Measurements from ENCODE around the gene ZNF407. TPM values are rescaled to one million over a fixed set of nuclear protein-coding genes. Genes with fewer than 3 reads are reported as not detected.

ZNF407 gene
- total RNA-seq, 1 donor from 2014 or later = 10.7 TPM

GRCh38 chr18:74918276-74918790 is 320.7 kb downstream of the ZNF407 start:
- intact Hi-C loops (cut with DNase I) = no loop called here
- ATAC-seq (no peak), DNase-seq (ENCODE audit: missing footprints) (no peak)

- no peak for DNase-seq (ENCODE audit: missing footprints)
- intact Hi-C loops (cut with DNase I) = no loop called here
- no peak for ATAC-seq
Measured at GRCh38 chr18:74921057-74921820, 323.6 kb downstream of the ZNF407 start.

- no peak for DNase-seq (ENCODE audit: missing footprints)
- ATAC-seq = no peak
- intact Hi-C loops (cut with DNase I) = no loop called here
Measured at GRCh38 chr18:74926051-74926450, 328.4 kb downstream of the ZNF407 start.

DNA sequence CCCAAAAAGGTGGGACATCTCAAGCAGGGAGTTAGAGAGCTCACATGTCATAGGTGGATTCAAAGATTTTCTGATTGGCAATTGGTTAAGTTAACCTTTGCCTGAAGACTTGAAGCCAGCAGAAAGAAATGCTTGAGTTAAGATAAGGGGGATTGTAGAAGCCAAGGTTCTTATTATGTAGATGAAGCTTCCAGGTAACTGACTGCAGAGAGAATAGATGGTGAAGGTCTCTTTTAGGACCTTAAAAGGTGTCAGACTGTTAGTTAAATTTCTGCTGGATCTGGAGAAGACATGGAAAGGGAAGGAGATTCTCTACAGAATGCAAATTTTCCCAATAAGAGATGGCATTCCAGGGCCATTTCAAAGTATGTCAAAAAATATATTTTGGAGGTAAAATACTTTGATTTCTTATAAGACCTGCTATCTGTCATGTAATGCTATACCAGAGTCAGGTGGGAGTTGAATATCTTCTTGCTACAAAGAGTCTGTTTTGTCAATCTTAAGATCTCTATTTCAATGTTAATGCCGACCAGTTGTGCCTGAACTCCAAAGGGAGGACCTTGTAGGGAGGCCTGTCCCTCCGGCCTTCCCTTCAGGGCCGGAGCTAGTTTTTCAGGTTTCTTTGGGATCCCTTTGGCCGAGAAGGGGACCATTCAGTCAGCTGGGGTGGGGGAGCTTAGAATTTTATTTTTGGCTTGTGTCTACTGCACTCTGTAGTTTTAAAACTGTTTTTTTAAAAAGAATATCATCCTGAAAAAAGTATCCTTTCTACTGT is 330.7 kb downstream of the ZNF407 start:
- DNase-seq (ENCODE audit: missing footprints) (no peak), ATAC-seq (no peak)
- intact Hi-C loops (cut with DNase I) = no loop called here

DNA sequence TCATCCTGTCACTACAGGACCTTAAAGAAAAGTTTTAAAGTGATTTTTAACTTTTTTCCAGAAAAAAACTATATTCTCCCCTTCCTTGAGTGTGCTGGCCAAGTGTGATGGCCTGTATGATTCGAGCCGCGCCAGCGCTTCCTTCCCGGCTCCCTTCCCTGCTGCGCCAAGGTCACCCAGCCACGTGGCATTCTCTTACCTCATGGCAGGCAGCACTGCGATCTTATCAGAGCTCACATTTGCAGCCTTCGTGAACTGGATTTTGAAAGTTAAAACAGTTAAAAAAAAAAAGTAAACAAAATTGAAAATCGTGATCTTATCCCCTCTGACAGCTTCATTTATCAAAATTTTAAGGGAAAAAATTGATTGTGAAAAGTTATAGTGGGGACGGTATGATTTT is 331.4 kb downstream of the ZNF407 start:
- intact Hi-C loops (cut with DNase I) = no loop called here
- no peak for ATAC-seq
- no peak for DNase-seq (ENCODE audit: missing footprints)

- ATAC-seq (no peak), DNase-seq (ENCODE audit: missing footprints) (no peak)
- intact Hi-C loops (cut with DNase I) = no loop called here
Measured at GRCh38 chr18:74930616-74931015, 332.9 kb downstream of the ZNF407 start.

GRCh38 chr18:74933930-74934329 is 336.3 kb downstream of the ZNF407 start:
- DNase-seq (ENCODE audit: missing footprints) (no peak), ATAC-seq (no peak)
- intact Hi-C loops (cut with DNase I) = no loop called here

GRCh38 chr18:74935434-74935833 is 337.8 kb downstream of the ZNF407 start:
- DNase-seq (ENCODE audit: missing footprints) = no peak
- intact Hi-C loops (cut with DNase I) = no loop called here
- no peak for ATAC-seq

GRCh38 chr18:74936343-74936742 is 338.7 kb downstream of the ZNF407 start:
- intact Hi-C loops (cut with DNase I) = no loop called here
- DNase-seq (ENCODE audit: missing footprints) = no peak
- no peak for ATAC-seq

- ATAC-seq = no peak
- DNase-seq (ENCODE audit: missing footprints) = no peak
- intact Hi-C loops (cut with DNase I) = no loop called here
Measured at GRCh38 chr18:74937291-74937690, 339.6 kb downstream of the ZNF407 start.

GRCh38 chr18:74940856-74941255 is 343.2 kb downstream of the ZNF407 start:
- intact Hi-C loops (cut with DNase I) = no loop called here
- ATAC-seq (no peak), DNase-seq (ENCODE audit: missing footprints) (no peak)

GRCh38 chr18:74942319-74942910 is 344.7 kb downstream of the ZNF407 start:
- no peak for ATAC-seq
- DNase-seq (ENCODE audit: missing footprints) = no peak
- intact Hi-C loops (cut with DNase I) = no loop called here

DNA sequence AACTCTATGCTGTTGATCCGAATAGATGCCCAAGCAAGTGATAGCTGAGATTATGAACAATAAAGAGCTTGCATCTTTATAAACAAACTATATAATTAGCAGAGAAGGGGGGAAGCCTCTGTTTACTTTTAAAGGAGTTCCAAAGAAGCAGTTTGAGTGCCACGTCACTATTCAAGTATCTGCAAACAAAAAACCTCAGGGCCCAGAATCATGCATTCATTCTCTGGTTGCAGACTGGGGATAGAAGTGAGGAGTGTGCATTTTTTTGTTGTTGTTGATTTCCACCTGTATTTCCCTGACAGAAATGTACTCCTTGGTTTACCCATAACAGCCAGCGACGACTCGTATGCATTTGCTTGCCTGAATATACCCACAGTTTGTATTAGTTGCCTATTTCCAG is 347.0 kb downstream of the ZNF407 start:
- DNase-seq (ENCODE audit: missing footprints) (no peak), ATAC-seq (no peak)
- intact Hi-C loops (cut with DNase I) = no loop called here

- no peak for ATAC-seq
- intact Hi-C loops (cut with DNase I) = no loop called here
- no peak for DNase-seq (ENCODE audit: missing footprints)
Measured at GRCh38 chr18:74945774-74946545, 348.3 kb downstream of the ZNF407 start.

DNA sequence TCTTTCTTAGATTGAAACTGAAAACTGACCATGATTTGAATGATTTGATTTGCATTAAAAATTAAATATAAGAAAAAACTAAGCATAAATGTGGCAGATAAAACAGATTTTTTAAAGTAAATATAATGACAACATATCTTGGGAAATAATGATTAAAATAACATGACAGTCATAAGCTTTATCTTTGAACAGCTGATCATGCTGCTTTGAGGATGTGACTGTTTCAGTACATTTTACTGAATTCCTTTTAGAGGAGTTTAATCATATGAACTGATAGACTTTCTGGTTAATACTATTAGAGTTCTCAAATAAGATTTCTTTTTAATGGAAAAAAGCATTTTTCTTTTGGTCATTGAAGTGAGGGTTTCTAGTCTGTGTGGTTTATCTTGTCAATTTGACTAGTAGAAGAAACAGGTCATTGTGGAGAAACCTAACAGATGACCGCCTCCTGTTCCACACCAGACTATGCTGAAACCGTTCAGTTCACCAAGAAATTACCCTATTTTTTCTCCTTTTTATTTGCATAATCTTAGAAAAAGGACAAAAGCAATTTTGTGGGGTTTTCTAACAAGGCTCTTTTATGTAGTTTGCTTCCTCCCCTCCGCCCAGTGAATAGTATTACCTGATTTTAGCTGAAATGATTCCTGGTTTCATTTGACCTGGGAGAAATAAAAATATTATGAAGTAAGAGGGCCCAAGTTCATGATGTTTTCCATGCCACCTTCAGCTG is 349.1 kb downstream of the ZNF407 start:
- DNase-seq (ENCODE audit: missing footprints) = no peak
- intact Hi-C loops (cut with DNase I) = no loop called here
- ATAC-seq = no peak

GRCh38 chr18:74947417-74947816 is 349.7 kb downstream of the ZNF407 start:
- DNase-seq (ENCODE audit: missing footprints) = no peak

GRCh38 chr18:74947875-74948274 is 350.2 kb downstream of the ZNF407 start:
- intact Hi-C loops (cut with DNase I) = no loop called here
- ATAC-seq (no peak), DNase-seq (ENCODE audit: missing footprints) (no peak)

More at GRCh38 chr18:74947417-74947816, 349.7 kb downstream of the ZNF407 start:
- ATAC-seq = no peak
- intact Hi-C loops (cut with DNase I) = no loop called here

GRCh38 chr18:74949611-74950010 is 351.9 kb downstream of the ZNF407 start:
- ATAC-seq = no peak
- intact Hi-C loops (cut with DNase I) = no loop called here
- DNase-seq (ENCODE audit: missing footprints) = no peak
